SJCRH30 (cell line): ENCODE measurements around the gene MBP. TPM values are rescaled to one million over a fixed set of nuclear protein-coding genes. Genes with fewer than 3 reads are reported as not detected.

Experiments
- DNase-seq, 2 experiments: peaks; one replicate each; pipeline ENCODE4 v3.0.0-alpha.2; 2015 to 2020
- H3K27ac ChIP-seq: fragments of 250-450 bp; sonication (Bioruptor Pico); 2 replicates; pipeline ENCODE4 v1.5.1; 2020; ENCODE audit warnings: mild to moderate bottlenecking, moderate library complexity
- H3K27me3 ChIP-seq: fragments of 250-450 bp; sonication (Bioruptor Pico); 2 replicates; pipeline ENCODE4 v1.5.1; 2020; ENCODE audit warnings: mild to moderate bottlenecking, moderate library complexity
- H3K36me3 ChIP-seq: fragments of 250-450 bp; sonication (Bioruptor Pico); 2 replicates; pipeline ENCODE4 v1.5.1; 2020; ENCODE audit warnings: mild to moderate bottlenecking, moderate library complexity
- H3K4me1 ChIP-seq: fragments of 250-450 bp; sonication (Bioruptor Pico); 2 replicates; pipeline ENCODE4 v1.5.1; 2020; ENCODE audit warnings: mild to moderate bottlenecking, moderate library complexity
- H3K4me3 ChIP-seq: fragments of 250-450 bp; sonication (Bioruptor Pico); 2 replicates; pipeline ENCODE4 v1.5.1; 2020; ENCODE audit warnings: mild to moderate bottlenecking, moderate library complexity
- H3K9me3 ChIP-seq: fragments of 250-450 bp; sonication (Bioruptor Pico); replicated peaks from 2 replicates; pipeline ENCODE4 v1.5.1; 2020; ENCODE audit warnings: mild to moderate bottlenecking, moderate library complexity
- total RNA-seq: library from RNA; depleted of rRNA; stranded (reverse); fragments of >200 nt; shearing (Covaris generic); gene quantifications from 2 replicates; pipeline ENCODE4 v1.2.3, GENCODE V29; 2014

MBP gene
- total RNA-seq, 1 experiment from 2014 or later = 0.20 TPM

DNA sequence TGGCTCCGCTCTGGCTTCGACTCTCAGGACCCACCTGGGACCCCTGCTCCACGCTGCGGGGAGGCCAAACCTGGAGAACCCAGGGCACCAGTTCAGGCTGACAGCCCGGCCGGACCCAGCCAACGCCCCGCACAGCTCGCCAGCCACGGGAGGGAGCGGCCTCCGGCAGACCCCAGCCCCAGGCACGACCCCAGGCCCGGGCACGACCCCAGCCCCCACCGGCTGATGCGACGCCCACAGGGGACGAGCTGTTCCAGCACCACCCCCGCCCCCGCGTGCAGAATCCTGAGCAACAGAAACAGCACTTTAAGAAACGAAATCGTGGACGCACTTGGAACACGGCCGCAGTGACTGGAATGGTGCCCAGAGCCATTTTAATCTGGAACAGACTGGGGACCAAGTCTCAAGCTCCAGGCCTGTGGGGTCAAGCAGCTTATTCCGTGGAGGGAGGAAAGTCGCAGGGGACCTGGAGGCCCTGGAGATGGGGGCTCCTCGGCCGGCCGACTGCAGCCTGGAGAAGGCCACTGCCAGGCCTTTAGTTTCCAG, 74.2 kb downstream of the MBP start:
- no peak overlapping the region for H3K27ac ChIP-seq
- peaks cover 8% of the 10 kb centered on the region; the same call in 1 of the 2 replicates for H3K4me1 ChIP-seq

DNA sequence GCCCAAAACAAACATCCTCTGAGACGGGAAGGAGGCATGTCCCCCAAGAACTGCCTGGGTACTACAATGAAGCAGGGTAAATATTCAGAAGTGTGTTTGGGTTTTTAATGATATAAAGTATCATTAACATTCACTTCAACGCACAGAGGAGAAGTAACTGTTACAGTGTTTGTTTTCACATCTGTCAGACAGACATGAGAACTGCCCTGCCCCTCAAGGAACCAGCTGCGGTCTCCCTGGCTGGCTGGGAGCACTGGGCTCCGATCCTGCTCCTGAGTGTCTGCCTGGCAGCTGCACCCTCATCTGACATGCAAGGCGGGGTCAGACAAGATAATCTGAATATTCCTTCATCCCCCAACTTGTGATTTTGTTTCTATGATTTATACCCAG, 75.6 kb downstream of the MBP start:
- Histone ChIP-seq H3K9me3 (no peaks in the 10 kb centered on the region), H3K36me3 (no peaks in the 10 kb centered on the region), H3K27ac (no peak overlapping the region), H3K4me3 (no peak overlapping the region), H3K4me1 (peaks cover 8% of the 10 kb centered on the region; the same call in 1 of the 2 replicates), H3K27me3 (no peaks in the 10 kb centered on the region)
- DNase-seq = peak in 1 of 2 experiments; percentile 19

More for the DNA sequence above, 74.2 kb downstream of the MBP start:
- no peaks in the 10 kb centered on the region for H3K27me3 ChIP-seq
- DNase-seq = no peak
- no peak overlapping the region for H3K4me3 ChIP-seq
- no peaks in the 10 kb centered on the region for H3K9me3 ChIP-seq
- H3K36me3 ChIP-seq = no peaks in the 10 kb centered on the region

DNA sequence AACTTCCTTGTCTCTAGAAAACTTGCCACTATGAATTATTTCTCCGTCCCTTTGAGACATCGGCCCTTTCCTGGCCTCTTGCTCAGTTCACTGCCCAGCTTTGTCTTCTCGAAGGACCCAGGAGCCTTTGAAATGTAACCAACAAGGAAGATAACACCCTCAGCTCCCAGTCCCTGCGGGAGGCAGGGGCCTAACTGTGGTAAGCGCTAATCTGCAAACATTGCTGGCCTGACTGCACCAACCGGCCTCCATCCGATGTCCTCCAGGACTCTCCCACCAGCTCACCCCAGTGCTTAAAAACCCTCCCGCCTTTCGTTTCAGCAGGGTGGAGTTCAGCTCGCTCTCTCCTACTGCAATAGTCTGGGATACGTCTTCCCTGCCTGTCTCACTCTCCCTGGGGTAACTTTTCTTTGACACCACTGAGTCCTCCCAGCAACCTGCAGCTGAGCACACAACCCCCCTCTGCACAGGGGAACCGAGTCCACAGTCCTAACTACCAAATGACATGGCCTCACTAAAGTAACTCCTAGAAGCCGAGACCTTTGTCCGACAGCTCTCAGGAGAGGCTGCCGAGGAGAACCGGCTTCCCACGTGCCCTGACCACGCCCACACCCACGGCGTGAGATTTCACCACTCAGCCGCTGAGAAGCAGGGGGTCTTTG, 76.1 kb downstream of the MBP start:
- Histone ChIP-seq H3K27me3 (no peaks in the 10 kb centered on the region), H3K4me3 (no peak overlapping the region), H3K4me1 (peaks cover 8% of the 10 kb centered on the region; the same call in 1 of the 2 replicates), H3K36me3 (no peaks in the 10 kb centered on the region), H3K9me3 (no peaks in the 10 kb centered on the region), H3K27ac (no peak overlapping the region)
- DNase-seq = no peak

GRCh38 chr18:77055429-77056300, 76.9 kb downstream of the MBP start:
- Histone ChIP-seq H3K36me3 (no peaks in the 10 kb centered on the region), H3K27me3 (no peaks in the 10 kb centered on the region), H3K9me3 (no peaks in the 10 kb centered on the region), H3K27ac (no peak overlapping the region), H3K4me1 (peaks cover 8% of the 10 kb centered on the region; the same call in 1 of the 2 replicates), H3K4me3 (no peak overlapping the region; the same call in 1 of the 2 replicates)
- DNase-seq = no peak

GRCh38 chr18:77054606-77055428, 77.8 kb downstream of the MBP start:
- DNase-seq = peak; percentile 63 to 74
- peak overlapping the region; percentile 36 for H3K4me3 ChIP-seq
- H3K36me3 ChIP-seq = no peaks in the 10 kb centered on the region
- H3K9me3 ChIP-seq = no peaks in the 10 kb centered on the region
- H3K27me3 ChIP-seq = no peaks in the 10 kb centered on the region
- H3K27ac ChIP-seq = no peak overlapping the region
- H3K4me1 ChIP-seq = peaks cover 8% of the 10 kb centered on the region; the same call in 1 of the 2 replicates

DNA sequence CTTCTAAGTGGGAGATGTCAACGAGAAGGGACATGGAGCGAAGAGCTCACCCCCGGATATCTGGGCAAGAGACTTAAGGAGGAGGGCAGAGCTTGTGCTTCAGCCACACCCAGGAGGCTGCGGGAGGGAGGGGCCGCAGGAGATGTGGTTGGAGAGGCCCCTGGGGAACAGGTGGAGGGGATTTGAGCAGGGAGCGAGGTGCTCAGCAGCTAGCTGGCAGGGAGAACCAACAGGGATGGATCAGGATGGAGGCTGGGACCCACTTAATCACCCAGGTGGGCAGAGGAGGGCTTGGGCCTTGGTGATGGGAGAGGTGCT, 78.3 kb downstream of the MBP start:
- no peak overlapping the region for H3K27ac ChIP-seq
- no peaks in the 10 kb centered on the region for H3K36me3 ChIP-seq
- H3K4me1 ChIP-seq = peaks cover 8% of the 10 kb centered on the region; the same call in 1 of the 2 replicates
- H3K9me3 ChIP-seq = no peaks in the 10 kb centered on the region
- peak overlapping the region; percentile 36 for H3K4me3 ChIP-seq
- DNase-seq = no peak
- no peaks in the 10 kb centered on the region for H3K27me3 ChIP-seq

GRCh38 chr18:77053616-77054287, 78.8 kb downstream of the MBP start:
- H3K4me1 ChIP-seq = peaks cover 8% of the 10 kb centered on the region; the same call in 1 of the 2 replicates
- H3K9me3 ChIP-seq = no peaks in the 10 kb centered on the region
- H3K4me3 ChIP-seq = no peak overlapping the region
- DNase-seq = no peak
- no peaks in the 10 kb centered on the region for H3K36me3 ChIP-seq
- no peak overlapping the region for H3K27ac ChIP-seq
- H3K27me3 ChIP-seq = no peaks in the 10 kb centered on the region

DNA sequence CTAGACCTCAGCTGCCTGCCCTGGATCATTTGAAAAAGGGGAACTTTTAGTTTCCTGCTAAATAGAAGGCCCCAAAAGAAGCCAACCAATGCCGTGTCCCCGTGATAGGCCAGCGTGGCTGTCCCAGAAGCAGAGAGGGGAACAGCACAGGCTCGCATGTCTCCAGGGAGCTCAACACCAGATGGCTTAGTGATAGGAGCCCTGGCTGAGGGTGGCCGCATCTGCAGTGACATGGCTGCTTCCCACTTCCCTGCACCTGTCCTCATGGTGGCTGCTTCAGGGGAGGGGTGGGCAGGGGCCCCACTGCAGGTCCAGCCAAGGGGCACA, 79.6 kb downstream of the MBP start:
- peaks cover 8% of the 10 kb centered on the region; the same call in 1 of the 2 replicates for H3K4me1 ChIP-seq
- no peak for DNase-seq
- H3K36me3 ChIP-seq = no peaks in the 10 kb centered on the region
- H3K4me3 ChIP-seq = no peak overlapping the region
- no peak overlapping the region for H3K27ac ChIP-seq
- H3K9me3 ChIP-seq = no peaks in the 10 kb centered on the region
- no peaks in the 10 kb centered on the region for H3K27me3 ChIP-seq

DNA sequence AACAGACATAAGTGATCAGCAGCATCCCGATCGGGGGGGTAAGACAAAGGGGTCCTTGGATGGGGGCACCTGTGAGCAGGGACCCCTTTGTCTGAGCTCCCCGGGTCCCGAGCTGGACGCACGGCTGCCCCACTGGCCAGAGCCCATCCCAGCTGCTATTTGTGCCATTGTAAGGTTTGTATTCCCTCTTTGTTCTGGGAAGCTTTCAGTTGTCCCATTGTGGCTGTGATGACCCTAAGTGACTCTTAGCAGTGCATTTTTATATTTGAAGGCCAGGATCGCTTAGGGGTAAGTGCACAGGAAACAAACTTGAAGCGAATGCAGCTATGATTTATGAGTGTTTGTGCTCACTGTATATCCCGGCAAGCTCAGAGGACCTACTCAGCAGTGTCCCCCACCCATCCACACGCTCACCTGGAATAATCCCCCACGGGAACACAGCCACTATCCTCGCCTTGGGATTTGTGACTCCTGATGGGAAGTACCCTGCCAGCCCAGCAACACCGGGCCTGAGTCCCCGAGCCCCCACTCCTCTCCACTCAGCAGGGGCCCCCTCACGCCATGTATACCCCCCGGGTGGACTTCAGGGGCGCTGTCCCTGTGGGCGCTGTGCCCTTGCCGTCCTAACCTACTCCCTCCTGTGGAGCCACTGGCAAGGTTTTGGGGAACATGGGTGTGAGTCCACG, 80.1 kb downstream of the MBP start:
- Histone ChIP-seq H3K9me3 (no peaks in the 10 kb centered on the region), H3K36me3 (no peaks in the 10 kb centered on the region), H3K27ac (no peak overlapping the region), H3K4me3 (no peak overlapping the region), H3K27me3 (no peaks in the 10 kb centered on the region), H3K4me1 (peaks cover 8% of the 10 kb centered on the region; the same call in 1 of the 2 replicates)
- no peak for DNase-seq

GRCh38 chr18:77051581-77052296, 80.8 kb downstream of the MBP start:
- Histone ChIP-seq H3K4me3 (no peak overlapping the region), H3K27me3 (no peaks in the 10 kb centered on the region), H3K36me3 (no peaks in the 10 kb centered on the region), H3K4me1 (peaks cover 8% of the 10 kb centered on the region; the same call in 1 of the 2 replicates), H3K27ac (no peak overlapping the region), H3K9me3 (no peaks in the 10 kb centered on the region)
- no peak for DNase-seq

GRCh38 chr18:77049938-77050337, 82.6 kb downstream of the MBP start:
- no peaks in the 10 kb centered on the region for H3K9me3 ChIP-seq
- no peak overlapping the region for H3K27ac ChIP-seq
- no peaks in the 10 kb centered on the region for H3K36me3 ChIP-seq
- no peak overlapping the region for H3K4me3 ChIP-seq
- no peak for DNase-seq
- H3K27me3 ChIP-seq = no peaks in the 10 kb centered on the region
- H3K4me1 ChIP-seq = peaks cover 5% of the 10 kb centered on the region; the same call in 1 of the 2 replicates

DNA sequence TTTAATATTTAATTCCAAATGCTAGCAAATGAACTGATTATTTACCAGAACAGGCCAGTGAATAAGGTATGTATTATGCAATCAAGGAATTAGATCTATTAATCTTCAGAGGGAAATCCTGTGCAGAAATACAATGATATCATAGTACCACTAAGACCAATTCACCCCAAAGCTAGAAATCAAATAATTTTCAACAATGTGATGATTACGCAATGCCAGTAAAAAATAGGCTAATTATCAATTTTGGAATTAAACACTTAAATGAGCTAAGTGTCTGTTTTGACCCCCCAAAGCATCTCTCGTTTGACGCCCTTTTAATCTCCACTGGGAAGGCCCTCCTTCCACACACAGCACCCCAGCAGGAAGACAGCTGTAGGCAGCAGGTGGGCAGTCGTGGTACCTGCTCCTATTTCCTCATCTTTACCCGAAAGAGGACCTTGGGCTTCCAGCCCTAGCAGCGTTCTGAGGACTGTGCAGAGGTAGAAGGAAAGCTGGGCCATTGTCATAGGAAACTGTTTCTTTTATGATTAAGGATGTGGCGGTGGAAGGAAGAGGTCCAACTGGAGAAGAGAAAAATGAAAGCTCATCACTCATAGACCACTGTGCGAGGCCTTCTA, 84.7 kb downstream of the MBP start:
- Histone ChIP-seq H3K27ac (no peak overlapping the region), H3K27me3 (no peaks in the 10 kb centered on the region), H3K9me3 (no peaks in the 10 kb centered on the region), H3K4me3 (no peak overlapping the region), H3K36me3 (no peaks in the 10 kb centered on the region), H3K4me1 (no peaks in the 10 kb centered on the region)
- DNase-seq = no peak

DNA sequence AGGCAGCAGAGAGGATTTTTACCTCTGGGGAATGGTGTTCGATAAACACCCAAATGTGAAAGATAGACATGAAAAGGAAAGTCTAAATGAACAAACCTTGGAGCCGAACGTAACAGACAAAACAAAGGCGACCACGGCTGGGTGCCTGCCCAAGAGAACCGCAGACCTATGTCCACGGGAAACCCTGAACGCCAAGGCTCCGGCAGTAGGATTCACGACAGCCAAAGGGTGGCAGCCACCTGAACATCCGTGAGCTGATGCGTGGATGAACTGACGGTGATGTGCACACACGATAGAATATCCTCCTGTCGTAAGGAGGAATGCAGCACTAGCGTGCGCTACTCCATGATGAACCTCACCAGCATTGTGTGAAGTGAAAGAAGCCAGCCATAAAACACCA, 85.6 kb downstream of the MBP start:
- H3K27ac ChIP-seq = no peak overlapping the region
- no peak overlapping the region for H3K4me3 ChIP-seq
- no peaks in the 10 kb centered on the region for H3K27me3 ChIP-seq
- H3K9me3 ChIP-seq = no peaks in the 10 kb centered on the region
- H3K36me3 ChIP-seq = no peaks in the 10 kb centered on the region
- no peaks in the 10 kb centered on the region for H3K4me1 ChIP-seq
- DNase-seq = no peak
